Kidney epithelial cell (primary cell): Measurements from ENCODE around the gene SLC8A1. TPM values are rescaled to one million over a fixed set of nuclear protein-coding genes. Genes with fewer than 3 reads are reported as not detected.

Experiments
- DNase-seq: peaks from one replicate; pipeline ENCODE4 v3.0.0-alpha.2; 2010; ENCODE audit warnings: low read depth
- H3K27me3 ChIP-seq: 2 replicates; pipeline ENCODE4 v1.6.0; 2011; ENCODE audit warnings: low read length; ENCODE audit not compliant: control insufficient read depth, insufficient read depth
- H3K36me3 ChIP-seq: 2 replicates; pipeline ENCODE4 v1.5.1; 2011; ENCODE audit warnings: low read length; ENCODE audit not compliant: control insufficient read depth, insufficient read depth
- H3K4me3 ChIP-seq: 2 replicates; pipeline ENCODE4 v1.5.1; 2011; ENCODE audit warnings: low read depth, mild to moderate bottlenecking, control low read depth, low read length
- CTCF ChIP-seq: IDR thresholded peaks from 2 replicates; pipeline ENCODE4 v1.5.1; 2011; ENCODE audit warnings: mild to moderate bottlenecking, moderate library complexity, low read length, control low read depth, inconsistent platforms; ENCODE audit not compliant: insufficient read depth, poor library complexity, severe bottlenecking
- total RNA-seq: library from RNA; depleted of rRNA; stranded (reverse); fragments of >200 nt; gene quantifications from 2 replicates; pipeline ENCODE4 v1.2.3, GENCODE V29; 2015

Gene SLC8A1
- total RNA-seq, 1 donor from 2014 or later, result 3.2 TPM

- no peak for DNase-seq
- TF ChIP-seq CTCF, result no peak
- H3K36me3 ChIP-seq, result no peaks in the 10 kb centered on the region
- H3K27me3 ChIP-seq, result no peaks in the 10 kb centered on the region
- H3K4me3 ChIP-seq, result no peak overlapping the region
These were observed 152.1 kb downstream of the SLC8A1 start for GRCh38 chr2:40299781-40300180.

GRCh38 chr2:40299173-40299572 lies 152.7 kb downstream of the SLC8A1 start:
- no peak for TF ChIP-seq CTCF
- Histone ChIP-seq H3K27me3 (no peaks in the 10 kb centered on the region), H3K36me3 (no peaks in the 10 kb centered on the region), H3K4me3 (no peak overlapping the region)
- no peak for DNase-seq

GRCh38 chr2:40298026-40298425 lies 153.9 kb downstream of the SLC8A1 start:
- Histone ChIP-seq H3K36me3 (no peaks in the 10 kb centered on the region), H3K27me3 (no peaks in the 10 kb centered on the region), H3K4me3 (no peak overlapping the region)
- TF ChIP-seq CTCF, result no peak
- no peak for DNase-seq

GRCh38 chr2:40292291-40292690 lies 159.6 kb downstream of the SLC8A1 start:
- no peak overlapping the region for H3K4me3 ChIP-seq
- TF ChIP-seq CTCF, result no peak
- no peaks in the 10 kb centered on the region for H3K36me3 ChIP-seq
- no peaks in the 10 kb centered on the region for H3K27me3 ChIP-seq
- DNase-seq, result no peak

GRCh38 chr2:40289771-40290404 lies 162.0 kb downstream of the SLC8A1 start:
- TF ChIP-seq CTCF, result no peak
- H3K4me3 ChIP-seq, result no peak overlapping the region
- no peak for DNase-seq
- no peaks in the 10 kb centered on the region for H3K27me3 ChIP-seq
- no peaks in the 10 kb centered on the region for H3K36me3 ChIP-seq

GRCh38 chr2:40287773-40288172 lies 164.1 kb downstream of the SLC8A1 start:
- DNase-seq, result no peak
- TF ChIP-seq CTCF, result no peak

More at GRCh38 chr2:40287773-40288172, 164.1 kb downstream of the SLC8A1 start:
- Histone ChIP-seq H3K36me3 (no peaks in the 10 kb centered on the region), H3K27me3 (no peaks in the 10 kb centered on the region), H3K4me3 (no peak overlapping the region)
